GM21529 (cell line): ENCODE data around the gene SOX13.
"Not testable (repeated sequence)": the region's sequence is repeated elsewhere in the genome, so short reads cannot be mapped to it uniquely, and the experiment has no call there.

Source experiments
- ATAC-seq: cut with Tn5 transposase; IDR thresholded peaks from one replicate; pipeline ENCODE4 v1.9.1; 2021; ENCODE audit not compliant: unreplicated experiment

Gene SOX13

DNA sequence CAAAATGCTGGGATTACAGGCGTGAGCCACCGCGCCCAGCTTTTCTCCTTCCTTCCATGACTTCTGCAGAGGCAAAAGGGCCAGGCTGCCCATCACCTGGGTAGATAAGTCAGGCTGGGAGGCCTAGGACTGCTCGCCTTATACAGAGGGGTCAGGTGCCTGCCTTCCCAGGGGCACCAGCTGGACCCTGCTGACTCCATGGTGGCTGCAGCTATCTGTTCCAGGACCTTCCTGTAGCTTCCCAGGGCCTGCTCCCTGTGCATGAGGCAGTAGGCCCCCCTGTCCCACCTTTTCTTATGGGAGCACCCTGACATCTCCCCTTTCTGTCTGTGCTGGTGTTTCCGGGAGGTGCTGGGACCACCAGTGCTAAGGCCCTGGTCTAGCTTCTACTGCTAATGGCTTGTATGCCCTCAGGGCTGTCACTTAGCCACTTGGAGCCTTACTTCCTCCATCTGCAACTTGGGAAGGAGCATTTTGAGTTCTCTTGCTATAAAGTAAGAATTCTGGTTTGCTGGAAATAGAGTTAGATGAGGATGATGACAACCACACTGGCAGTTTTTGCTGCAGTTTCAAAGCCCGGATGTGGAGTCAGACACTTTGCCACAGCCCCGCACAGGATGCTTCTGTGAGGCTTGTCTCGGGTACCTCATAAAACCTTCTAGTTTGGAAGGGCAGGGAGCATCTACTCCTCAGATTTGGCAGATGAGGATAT is 14.4 kb downstream of the SOX13 start:
- no peak for ATAC-seq

DNA sequence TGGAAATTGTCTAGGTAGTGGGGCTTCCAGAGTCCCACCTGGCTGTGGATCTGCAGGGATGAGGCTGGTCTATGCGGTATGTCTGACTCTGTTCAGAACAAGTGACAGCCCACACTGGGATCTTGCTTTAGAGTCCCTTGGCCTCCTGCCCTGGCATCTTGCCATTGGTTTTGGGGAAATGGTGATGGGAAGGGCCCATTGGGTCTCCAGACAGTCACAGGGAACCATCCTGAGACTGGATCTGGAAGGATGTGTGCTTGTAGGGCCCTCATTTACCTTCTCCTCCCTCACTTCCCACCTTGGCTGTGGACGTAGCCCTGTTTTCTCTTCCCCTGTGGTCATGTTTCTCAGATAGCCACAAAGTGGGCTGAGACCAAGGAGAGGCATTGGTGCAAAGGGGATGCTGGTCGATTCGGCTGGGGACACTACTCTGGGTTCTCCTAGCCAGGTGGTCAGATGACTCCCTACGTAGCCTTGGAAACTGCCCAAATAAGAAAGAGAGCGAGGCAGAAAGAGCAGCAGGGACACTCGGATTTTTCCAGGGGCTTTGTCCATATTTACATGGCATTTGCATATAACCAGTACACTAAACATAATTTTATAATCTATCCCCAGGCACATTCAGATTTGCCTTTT is 15.1 kb downstream of the SOX13 start:
- no peak for ATAC-seq

DNA sequence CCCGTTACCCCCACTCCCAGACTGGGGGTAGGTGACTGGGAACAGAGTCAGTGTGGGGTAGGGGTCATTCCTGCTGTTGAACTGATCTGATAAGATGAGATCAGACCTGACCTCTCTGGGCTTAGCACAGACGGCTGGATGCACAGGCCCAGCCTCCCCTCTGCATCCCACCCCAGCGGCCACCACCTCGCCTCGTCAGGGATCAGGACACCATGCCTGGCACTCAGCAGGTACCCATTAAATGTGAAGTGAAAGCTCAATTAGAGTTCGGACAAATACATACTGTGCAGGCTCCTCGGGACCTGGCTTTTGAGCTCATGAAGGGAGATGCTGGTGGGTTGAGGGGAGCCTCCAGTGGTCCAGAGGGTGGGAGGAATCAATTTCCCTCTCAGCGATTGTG is 15.7 kb downstream of the SOX13 start:
- ATAC-seq, result no peak

DNA sequence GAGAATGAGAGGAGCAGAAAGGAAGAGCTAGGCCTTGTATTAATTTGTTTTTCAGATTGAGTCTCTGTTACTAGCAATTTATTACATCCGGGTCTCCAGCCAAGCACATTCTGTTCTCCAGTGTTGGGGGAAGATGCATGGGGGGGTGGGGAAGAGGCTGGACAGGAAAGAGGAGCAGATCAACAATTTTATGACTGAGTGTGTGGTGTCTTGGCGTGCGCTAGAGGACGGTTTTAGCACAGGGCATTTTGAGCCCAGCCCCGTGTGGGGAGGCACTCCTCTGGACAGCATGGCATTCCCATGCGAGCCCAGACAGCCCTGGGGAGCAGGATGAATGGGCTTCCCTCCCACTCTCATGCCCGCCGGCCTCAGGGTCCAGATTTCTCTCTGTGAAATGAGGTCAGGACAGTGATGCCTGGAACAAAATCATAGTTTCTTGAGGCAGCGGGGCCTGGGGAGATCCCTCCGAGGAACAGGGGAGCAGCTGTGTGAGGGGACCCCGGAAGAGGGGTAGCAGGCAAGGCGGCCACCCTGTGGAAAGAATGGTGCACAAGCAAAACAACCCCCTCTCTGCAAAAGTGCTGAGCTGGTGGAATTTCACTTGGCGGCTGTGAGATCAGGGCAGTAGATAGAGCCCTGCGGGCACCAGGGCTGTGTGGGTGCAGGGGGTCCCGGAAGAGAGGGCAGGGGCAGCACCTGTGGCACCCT is 16.3 kb downstream of the SOX13 start:
- no peak for ATAC-seq

DNA sequence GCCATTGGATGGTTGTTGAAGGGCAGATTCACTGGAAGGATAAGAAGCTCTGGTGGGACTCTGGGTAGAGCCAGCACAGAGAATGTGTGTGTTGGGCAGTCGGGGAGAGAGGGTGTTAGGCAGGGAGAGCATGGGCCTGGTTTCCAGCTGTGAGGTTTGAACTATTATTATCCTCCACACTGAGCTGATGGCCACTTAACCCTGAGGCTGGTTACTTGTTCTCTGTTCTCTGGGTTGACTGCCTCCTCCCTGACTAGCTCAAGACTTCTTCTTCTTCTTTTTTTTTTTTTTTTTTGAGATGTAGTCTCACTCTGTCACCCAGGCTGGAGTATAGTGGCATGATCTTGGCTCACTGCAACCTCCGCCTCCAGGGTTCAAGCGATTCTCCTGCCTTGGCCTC is 17.2 kb downstream of the SOX13 start:
- not testable (repeated sequence) for ATAC-seq

DNA sequence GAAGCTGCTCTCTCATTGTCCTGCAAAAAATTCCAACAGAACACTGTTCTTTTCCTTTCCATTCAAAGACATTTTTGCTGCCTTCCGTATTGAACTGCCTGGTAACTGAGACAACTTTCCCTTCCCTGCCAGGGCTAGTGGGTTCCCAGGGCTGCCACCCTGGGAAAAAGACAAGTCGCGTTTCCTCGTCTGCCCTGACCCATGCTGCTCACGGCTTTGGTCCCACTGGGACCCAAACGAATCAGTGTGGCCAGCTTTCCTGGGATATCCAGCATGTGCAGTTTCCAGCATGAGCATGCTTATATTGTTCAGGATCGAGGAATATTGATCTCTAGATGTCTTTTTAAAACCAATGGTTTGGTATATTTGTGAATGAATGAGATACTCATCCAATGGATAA is 18.2 kb downstream of the SOX13 start:
- ATAC-seq, result no peak

DNA sequence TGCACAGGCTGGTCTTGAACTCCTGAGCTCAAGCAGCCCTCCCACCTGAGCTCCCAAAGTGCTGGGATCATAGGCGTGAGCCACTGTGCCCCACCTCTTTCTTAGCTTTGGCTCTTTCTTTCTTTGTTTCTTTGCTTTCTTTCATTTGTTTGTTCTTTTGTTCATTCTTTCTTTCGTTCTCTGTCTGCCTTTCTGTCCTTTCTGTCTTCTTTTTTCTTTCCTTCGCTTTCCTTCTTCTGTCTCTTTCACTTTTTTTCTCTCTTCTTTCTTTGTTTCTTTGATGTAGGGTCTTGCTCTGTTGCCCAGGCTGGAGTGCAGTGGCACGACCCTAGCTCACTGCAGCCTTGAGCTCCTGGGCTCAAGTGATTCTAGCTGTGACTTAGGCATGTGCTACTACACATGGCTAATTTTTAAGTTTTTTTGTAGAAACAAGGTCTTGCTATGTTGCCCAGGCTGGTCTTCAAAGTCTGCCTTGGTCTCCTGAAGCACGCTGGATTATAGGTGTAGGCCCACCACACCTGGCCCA is 18.9 kb downstream of the SOX13 start:
- no peak for ATAC-seq

DNA sequence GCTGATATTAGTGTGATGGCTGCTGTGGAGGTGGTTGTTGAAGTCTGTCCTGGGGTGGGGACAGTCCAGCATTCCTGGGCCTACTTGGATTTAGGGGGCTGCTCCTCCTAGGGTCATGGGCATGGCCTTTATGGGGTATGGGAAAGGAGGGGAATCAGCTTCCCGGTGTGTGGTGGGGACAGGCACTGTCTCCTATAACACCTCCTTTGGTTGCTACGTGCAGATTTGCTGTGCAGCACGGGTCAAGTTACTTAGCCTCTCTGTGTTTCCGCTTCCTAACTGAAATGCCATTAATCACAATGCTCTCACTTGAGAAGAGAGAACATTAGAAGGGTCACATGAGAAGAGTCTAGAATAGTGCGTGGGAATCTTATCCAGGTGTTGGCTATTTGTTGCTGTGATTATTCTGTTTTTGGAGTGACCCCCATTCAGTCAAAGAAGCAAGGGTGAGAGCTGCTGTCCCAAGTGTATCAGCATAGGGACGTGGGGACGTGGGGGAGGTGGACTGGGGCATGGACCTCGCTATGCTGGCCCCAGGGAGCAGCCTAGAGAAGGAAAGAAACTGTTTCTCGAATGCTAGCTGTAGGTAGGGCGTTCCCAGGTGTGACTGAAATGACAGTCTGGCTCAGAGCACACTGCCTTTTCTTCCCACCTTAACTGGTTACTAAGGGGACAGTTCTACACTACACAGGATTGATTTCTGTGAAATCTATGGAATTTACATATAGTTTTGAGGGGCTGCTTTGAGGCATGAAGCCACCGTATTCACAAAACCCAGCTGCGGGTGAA is 19.9 kb downstream of the SOX13 start:
- no peak for ATAC-seq

DNA sequence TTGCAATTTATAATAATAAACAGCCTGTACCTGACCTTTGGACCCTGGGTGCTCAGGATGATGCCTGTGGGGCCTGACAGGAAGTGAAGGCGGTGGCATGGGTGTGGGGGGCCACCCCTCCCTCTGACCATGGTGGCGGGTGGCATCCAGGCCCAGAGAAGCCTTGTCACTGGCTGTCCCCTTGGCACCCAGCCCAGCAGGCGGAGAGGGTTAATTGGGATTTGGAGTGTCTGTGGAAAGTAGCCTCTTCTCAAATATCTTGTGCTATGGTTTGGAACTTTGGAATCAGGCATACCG is 20.5 kb downstream of the SOX13 start:
- ATAC-seq, result no peak

DNA sequence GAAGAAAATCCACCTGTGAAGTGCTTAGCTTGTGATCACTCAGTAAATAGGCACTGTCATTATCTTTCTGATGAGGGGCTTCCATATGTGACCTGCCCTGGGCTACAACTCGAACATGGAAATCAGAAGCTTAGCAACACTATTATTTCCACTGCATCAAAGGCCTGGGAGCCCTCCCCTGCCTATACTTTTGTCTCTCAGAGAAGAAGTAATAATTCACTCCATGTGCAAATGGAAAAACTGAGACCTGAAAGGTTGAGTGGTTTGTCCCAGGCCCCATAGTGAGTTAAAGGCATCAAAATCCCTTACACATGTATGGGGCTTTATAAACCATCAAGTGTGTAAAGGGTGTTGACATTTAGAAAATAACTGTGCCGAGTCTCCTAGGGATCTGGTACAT is 20.9 kb downstream of the SOX13 start:
- ATAC-seq, result no peak

DNA sequence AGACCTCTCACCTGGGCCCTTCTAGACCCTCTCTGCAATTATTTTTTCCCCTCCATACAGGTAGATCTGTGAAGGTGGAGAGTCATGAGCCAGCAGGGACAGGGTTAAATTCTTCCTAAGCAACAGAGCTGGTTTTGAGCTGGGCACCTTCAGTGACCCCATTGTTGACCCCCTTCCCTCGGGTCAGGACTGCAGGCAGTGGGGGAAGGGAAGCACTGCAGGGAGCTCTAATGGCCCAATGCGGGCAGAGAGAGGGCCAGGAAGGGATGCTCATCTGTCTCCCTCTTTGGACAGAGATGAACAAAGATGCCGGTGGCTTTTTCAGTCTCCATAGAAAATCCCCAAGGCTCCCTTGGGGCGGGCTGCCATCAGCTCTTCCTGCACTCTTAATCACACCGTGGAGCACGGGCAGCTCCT is 21.4 kb downstream of the SOX13 start:
- ATAC-seq, result no peak

DNA sequence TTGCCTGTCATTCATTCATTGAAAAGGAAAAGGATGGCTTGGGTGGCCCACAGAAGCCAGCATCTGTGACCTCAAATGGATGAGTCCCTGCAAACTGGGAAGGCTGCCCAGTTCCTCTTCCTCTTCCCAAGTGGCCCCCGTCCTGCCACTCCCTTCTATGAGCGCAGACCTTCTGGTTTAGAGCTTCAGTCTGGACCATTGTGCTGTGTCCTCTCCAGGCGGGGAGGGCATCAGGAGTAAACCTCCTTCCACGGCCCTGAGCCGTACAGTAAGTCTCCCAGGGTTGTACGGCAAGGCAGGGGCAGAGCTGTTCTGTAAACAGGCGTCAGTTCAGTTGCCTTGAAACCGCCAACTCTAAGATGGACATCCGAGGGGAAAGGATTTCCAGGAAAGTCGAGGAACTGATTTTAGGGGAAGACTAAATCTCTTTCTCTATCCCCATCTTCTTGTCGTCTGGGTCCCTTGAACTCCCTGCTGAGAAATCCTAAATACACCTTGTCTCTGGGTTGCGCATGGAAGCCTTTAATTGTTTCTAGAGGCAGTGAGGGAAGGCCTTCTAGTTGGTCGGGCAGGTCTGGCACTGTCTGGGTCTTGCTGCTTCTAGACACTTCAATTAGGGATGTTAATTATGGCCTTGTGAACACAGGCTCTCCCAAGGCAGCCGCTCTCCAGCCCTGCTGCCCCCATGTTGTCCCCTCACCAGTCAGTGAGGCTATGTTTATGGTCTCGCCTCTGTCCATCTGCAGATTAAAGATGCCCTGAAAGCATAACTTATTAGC is 22.1 kb downstream of the SOX13 start:
- ATAC-seq, result no peak

DNA sequence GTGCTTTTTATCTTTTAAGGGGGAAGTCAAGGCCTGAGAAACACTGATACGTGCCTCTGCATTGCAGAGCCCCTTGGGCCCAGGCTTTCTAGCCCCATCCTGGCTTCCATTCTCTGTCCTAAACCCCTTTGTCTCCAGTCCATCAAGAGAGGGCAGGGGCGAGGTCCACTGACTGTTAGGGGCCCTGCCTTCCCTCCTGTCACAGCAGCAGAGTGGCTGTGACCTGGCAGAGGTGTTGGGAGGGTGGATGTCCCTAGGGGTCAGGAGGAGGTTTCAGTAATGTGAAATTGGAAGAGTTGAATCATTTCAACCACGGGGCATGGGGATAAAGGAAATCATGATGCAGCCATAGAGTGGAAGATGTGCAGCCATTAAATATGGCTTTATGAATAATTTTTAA is 24.0 kb downstream of the SOX13 start:
- no peak for ATAC-seq

DNA sequence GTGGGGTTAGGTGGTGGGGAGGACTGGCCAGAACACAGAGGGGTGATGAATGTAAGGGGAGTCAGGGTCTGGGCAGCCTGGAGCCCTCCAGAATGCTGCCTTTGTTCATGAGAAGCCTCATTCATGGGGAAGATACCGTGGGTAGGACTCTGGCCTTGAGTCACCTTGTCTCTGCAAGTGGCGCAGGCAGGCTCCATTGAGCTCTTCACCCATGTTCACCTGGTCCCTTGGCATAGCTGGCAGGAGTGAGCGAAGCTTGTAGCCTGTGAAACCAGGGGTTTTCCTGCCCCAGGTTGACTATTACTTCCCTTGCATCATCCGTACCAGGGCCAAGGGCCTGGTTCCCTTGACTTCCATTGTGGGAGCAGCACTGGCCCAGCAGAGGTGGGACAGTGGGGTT is 25.8 kb downstream of the SOX13 start:
- no peak for ATAC-seq

DNA sequence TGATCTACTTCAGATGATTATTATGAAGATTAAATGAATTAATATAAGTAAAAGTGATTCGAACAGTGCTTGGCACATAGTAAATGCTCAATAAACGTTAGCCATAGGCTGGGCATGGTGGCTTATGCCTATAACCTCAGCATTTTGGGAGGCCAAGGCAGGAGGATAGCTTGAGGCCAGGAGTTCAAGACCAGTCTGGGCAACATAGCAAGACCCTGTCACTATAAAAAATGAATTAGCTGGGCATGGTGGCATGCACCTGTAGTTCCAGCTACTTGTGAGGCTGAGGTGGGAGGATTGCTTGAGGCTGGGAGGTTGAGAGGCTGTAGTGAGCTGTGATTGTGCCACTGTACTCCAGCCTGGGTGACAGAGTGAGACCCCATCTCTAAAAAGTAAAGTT is 26.8 kb downstream of the SOX13 start:
- not testable (repeated sequence) for ATAC-seq

DNA sequence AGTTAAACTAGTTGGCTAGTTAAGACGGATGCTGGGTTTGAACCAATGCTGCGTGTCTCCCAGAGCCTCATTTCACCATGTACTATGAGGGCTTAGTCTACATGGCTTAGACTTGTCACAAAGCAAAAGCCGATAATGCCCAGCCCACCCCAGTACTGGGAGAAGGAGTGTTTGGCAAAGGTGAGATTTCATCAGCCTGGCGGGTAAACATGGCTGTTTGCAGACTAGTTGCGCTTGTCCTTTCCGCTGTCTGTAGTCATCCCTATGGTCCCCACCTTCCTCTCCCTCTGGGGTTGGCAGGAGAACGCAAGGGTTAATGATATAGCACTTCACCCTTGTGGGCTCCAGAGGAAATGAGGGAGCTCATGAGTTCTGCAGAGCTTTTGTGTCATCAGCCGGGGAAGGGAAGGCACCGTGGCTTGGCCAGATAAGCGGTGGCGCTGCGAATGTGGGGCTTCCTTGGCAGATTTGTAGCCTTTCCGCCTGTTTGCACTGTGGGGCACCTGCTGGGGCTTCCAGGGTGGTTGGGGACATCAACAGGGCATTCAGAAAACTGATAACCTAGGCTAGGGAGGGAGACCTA is 29.2 kb downstream of the SOX13 start:
- no peak for ATAC-seq

DNA sequence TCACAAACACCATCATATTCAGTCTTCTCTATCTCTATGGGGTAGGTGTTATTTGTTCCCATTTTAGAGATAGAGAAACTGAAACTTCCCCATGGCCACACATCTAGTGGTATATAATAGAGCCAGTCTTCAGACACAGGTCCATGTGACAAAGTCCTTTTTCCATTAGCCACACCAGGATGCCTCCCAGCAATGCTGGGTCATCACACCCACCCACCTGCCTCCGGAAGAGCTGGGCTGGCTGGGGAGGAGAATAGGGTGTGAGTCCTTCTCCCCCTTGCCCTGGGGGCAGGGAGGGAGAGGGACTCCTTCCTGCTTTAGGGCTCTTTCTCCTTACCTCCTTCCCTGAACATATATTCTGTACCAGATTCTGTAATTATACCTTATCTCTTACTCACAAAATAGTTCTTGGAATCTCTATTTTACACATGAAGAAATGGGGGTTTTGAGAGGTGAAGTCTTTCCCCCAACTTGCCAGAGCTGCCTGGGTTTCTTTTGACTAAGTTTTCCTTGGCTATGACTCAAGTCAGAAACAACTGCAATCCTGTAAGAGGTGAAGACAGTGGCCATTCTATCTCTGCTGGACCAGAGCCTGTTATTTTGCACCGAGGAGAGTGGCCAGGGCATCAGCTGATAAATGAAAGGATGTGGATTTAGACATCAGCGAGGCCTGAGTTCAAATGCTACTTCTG is 30.0 kb downstream of the SOX13 start:
- no peak for ATAC-seq

DNA sequence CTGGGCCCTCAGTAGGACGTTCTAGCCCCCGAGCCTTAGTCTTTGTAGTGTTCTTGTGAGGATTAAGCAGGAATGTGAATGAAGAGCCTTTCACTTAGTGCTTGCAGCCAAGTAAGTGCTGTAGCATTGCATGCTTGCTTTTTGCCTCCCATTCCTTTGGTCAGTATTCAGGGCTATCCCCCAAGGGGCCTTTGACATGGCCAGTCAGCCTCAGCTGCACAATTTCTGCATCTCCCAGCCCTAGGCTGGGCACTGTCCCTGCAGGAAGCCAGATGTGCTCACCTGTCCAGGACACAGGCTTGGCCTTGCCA is 30.5 kb downstream of the SOX13 start:
- ATAC-seq, result no peak

DNA sequence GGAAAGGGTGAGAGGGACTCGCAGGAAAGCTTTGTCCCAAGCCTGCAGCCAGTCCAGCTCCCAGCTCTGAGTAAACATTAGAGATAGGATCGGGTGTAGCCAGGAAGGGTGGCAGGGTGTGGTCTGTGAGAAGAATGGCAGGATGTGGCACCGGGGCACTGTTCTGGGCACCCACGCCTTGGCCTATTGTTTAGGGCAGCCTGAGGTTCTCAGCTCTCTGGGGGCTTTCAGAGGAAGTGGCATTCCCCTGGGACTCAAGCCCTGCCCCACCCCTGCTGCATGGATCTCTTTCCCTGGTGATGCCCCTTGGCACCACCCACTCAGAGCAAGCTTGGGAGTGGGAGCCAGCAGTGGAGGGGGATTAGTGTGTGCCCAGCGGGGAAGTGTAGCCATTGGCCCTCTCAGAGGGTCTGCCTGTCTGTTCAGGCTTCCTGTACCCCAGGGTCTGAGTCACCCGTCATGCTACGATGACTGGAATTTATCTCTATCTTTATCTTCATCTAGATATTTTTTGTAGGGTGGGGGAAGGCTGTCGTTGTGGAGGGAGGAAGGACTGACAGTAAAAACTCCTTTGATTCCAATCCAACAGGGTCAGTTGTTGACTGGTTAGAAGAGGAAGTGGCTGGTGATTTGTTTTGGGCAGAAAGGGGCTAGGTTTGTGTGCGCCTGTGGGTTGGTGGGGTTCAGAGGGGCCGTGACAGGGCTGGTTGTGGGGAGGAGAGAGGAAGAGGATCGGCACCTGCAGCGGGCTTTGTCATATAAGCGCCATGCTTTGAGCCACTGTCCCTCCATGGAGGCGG is 31.6 kb downstream of the SOX13 start:
- no peak for ATAC-seq
